Mesenchymal stem cell (in vitro differentiated cells and primary cell): ENCODE data around the gene NFKBIA.

ENCODE experiments used
- DNase-seq: peaks from one replicate; pipeline ENCODE4 v3.0.0-alpha.2; 2013
- H2AFZ ChIP-seq: one replicate; pipeline ENCODE4 v1.6.1; 2013; ENCODE audit warnings: low read depth, mild to moderate bottlenecking, control low read depth, inconsistent platforms, low read length, moderate library complexity
- H2AK5ac ChIP-seq: 2 replicates; pipeline ENCODE4 v1.6.1; 2013; ENCODE audit warnings: low read length, moderate library complexity, mild to moderate bottlenecking, inconsistent platforms; ENCODE audit not compliant: severe bottlenecking
- H2BK120ac ChIP-seq: one replicate; pipeline ENCODE4 v1.6.1; 2013; ENCODE audit warnings: low read depth, mild to moderate bottlenecking, inconsistent platforms, low read length, moderate library complexity
- H2BK12ac ChIP-seq, 2 experiments: one replicate each; pipeline ENCODE4 v1.6.1; 2013; ENCODE audit warnings: inconsistent platforms in 2 of 2, low read length in 2 of 2, mild to moderate bottlenecking in 2 of 2, moderate library complexity in 2 of 2, control low read depth in 1 of 2
- H2BK15ac ChIP-seq: one replicate; pipeline ENCODE4 v1.6.1; 2013; ENCODE audit warnings: mild to moderate bottlenecking, low read depth, inconsistent platforms; ENCODE audit not compliant: poor library complexity, severe bottlenecking
- H2BK5ac ChIP-seq: 2 replicates; pipeline ENCODE4 v1.6.1; 2013; ENCODE audit warnings: low read depth, mild to moderate bottlenecking, low read length, control low read depth, inconsistent platforms; ENCODE audit not compliant: poor library complexity, severe bottlenecking
- H3K14ac ChIP-seq, 2 experiments: one replicate each; pipeline ENCODE4 v1.6.1; 2013; ENCODE audit warnings: inconsistent platforms in 2 of 2, low read length in 2 of 2, control low read depth in 1 of 2, mild to moderate bottlenecking in 1 of 2, moderate library complexity in 1 of 2
- H3K18ac ChIP-seq, 2 experiments: one replicate each; pipeline ENCODE4 v1.6.1; 2013; ENCODE audit warnings: inconsistent platforms in 2 of 2, low read length in 2 of 2, control low read depth in 1 of 2, low read depth in 1 of 2, mild to moderate bottlenecking in 1 of 2
- H3K23ac ChIP-seq, 2 experiments: one replicate each; pipeline ENCODE4 v1.6.1; 2013; ENCODE audit warnings: inconsistent platforms in 2 of 2, low read length in 2 of 2, mild to moderate bottlenecking in 2 of 2, moderate library complexity in 2 of 2, control low read depth in 1 of 2
- H3K27ac ChIP-seq: 2 replicates; pipeline ENCODE4 v1.5.1; 2013; ENCODE audit warnings: mild to moderate bottlenecking, moderate library complexity, low read length, control low read depth, inconsistent platforms; ENCODE audit not compliant: poor library complexity, severe bottlenecking
- H3K27me3 ChIP-seq, 2 experiments: 2 replicates each; pipeline versions ENCODE4 v1.6.1 to v1.7.0; 2013; ENCODE audit warnings: low read length in 2 of 2, mild to moderate bottlenecking in 2 of 2, moderate library complexity in 2 of 2, control low read depth in 1 of 2, inconsistent platforms in 1 of 2; ENCODE audit not compliant: control insufficient read depth in 1 of 2, insufficient read depth in 1 of 2
- H3K36me3 ChIP-seq, 2 experiments: 2 replicates each; pipeline versions ENCODE4 v1.6.1 to v1.7.0; 2013; ENCODE audit warnings: low read length in 2 of 2, control low read depth in 1 of 2, inconsistent platforms in 1 of 2, low read depth in 1 of 2, mild to moderate bottlenecking in 1 of 2; ENCODE audit not compliant: insufficient read depth in 2 of 2, control insufficient read depth in 1 of 2
- H3K4ac ChIP-seq, 2 experiments: one replicate each; pipeline ENCODE4 v1.6.1; 2013; ENCODE audit warnings: inconsistent platforms in 2 of 2, low read length in 2 of 2, mild to moderate bottlenecking in 2 of 2, moderate library complexity in 2 of 2, control low read depth in 1 of 2, low read depth in 1 of 2
- H3K4me1 ChIP-seq: 2 replicates; pipeline ENCODE4 v1.6.1; 2013; ENCODE audit warnings: low read depth, low read length, control low read depth; ENCODE audit not compliant: control insufficient read depth, insufficient read depth
- H3K4me2 ChIP-seq: 2 replicates; pipeline ENCODE4 v1.6.1; 2013; ENCODE audit warnings: low read length, mild to moderate bottlenecking, inconsistent platforms; ENCODE audit not compliant: poor library complexity, severe bottlenecking
- H3K4me3 ChIP-seq, 2 experiments: 2 replicates each; pipeline versions ENCODE4 v1.5.1 to v1.7.0; 2013; ENCODE audit warnings: low read length in 2 of 2, mild to moderate bottlenecking in 2 of 2, control low read depth in 1 of 2, low read depth in 1 of 2; ENCODE audit not compliant: insufficient read depth in 1 of 2
- H3K79me1 ChIP-seq: replicated peaks from 2 replicates; pipeline ENCODE4 v1.6.1; 2013; ENCODE audit warnings: mild to moderate bottlenecking, control low read depth, low read length, inconsistent platforms; ENCODE audit not compliant: poor library complexity, severe bottlenecking
- H3K9ac ChIP-seq: 2 replicates; pipeline ENCODE4 v1.7.0; 2013; ENCODE audit warnings: mild to moderate bottlenecking, low read length, moderate library complexity
- H3K9me3 ChIP-seq: 2 replicates; pipeline ENCODE4 v1.7.0; 2013; ENCODE audit warnings: mild to moderate bottlenecking, low read length; ENCODE audit not compliant: control insufficient read depth
- H4K8ac ChIP-seq: one replicate; pipeline ENCODE4 v1.6.1; 2013; ENCODE audit warnings: inconsistent platforms, mild to moderate bottlenecking, low read length, moderate library complexity
- H4K91ac ChIP-seq: one replicate; pipeline ENCODE4 v1.6.1; 2013; ENCODE audit warnings: mild to moderate bottlenecking, low read length, inconsistent platforms
- WGBS: methylation state at CpG from one replicate; pipeline ENCODE4 v1.1.7; 2013; ENCODE audit warnings: mixed read lengths; 5-methylcytosine and 5-hydroxymethylcytosine counted together

Gene NFKBIA

GRCh38 chr14:35394326-35395013 lies 10.1 kb downstream of the NFKBIA start:
- Histone ChIP-seq H2BK15ac (no peak overlapping the region), H3K4me3 (no peak overlapping the region), H3K79me1 (no peaks in the 10 kb centered on the region), H3K23ac (no peak overlapping the region), H3K36me3 (peaks cover 2 to 4% of the 10 kb centered on the region in 2 experiments), H3K4me2 (no peak overlapping the region), H2AK5ac (peak overlapping the region; percentile 5), H3K9ac (no peak overlapping the region), H2AFZ (no peak overlapping the region), H3K4me1 (peaks cover 9% of the 10 kb centered on the region), H4K91ac (no peak overlapping the region), H2BK12ac (peak overlapping the region; percentile 21 to 59), H3K18ac (peak overlapping the region in 1 of 2 experiments; percentile 64), H2BK120ac (no peak overlapping the region), H3K14ac (peak overlapping the region in 1 of 2 experiments; percentile 35), H2BK5ac (no peak overlapping the region), H3K4ac (peak overlapping the region in 1 of 2 experiments; percentile 17), H4K8ac (no peak overlapping the region), H3K27me3 (no peaks in the 10 kb centered on the region), H3K9me3 (no peaks in the 10 kb centered on the region), H3K27ac (no peak overlapping the region)
- no peak for DNase-seq
- 93% methylated on average over 11 of the region's 11 CpGs for WGBS

GRCh38 chr14:35393826-35394225 lies 10.7 kb downstream of the NFKBIA start:
- Histone ChIP-seq H4K91ac (no peak overlapping the region), H2AFZ (no peak overlapping the region), H2BK12ac (peak overlapping the region in 1 of 2 experiments; percentile 20), H3K14ac (no peak overlapping the region), H3K23ac (no peak overlapping the region), H3K27me3 (no peaks in the 10 kb centered on the region), H3K4me1 (peaks cover 12% of the 10 kb centered on the region), H3K4ac (no peak overlapping the region), H4K8ac (no peak overlapping the region), H2BK5ac (no peak overlapping the region), H3K27ac (no peak overlapping the region), H3K18ac (no peak overlapping the region), H3K9ac (no peak overlapping the region), H2AK5ac (peak overlapping the region; percentile 1), H2BK120ac (no peak overlapping the region), H3K4me3 (no peak overlapping the region), H3K9me3 (no peaks in the 10 kb centered on the region), H3K79me1 (no peaks in the 10 kb centered on the region), H3K36me3 (no peaks in the 10 kb centered on the region), H2BK15ac (no peak overlapping the region), H3K4me2 (no peak overlapping the region)
- DNase-seq = no peak
- 74% methylated on average over 2 of the region's 2 CpGs for WGBS

- Histone ChIP-seq H3K23ac (no peak overlapping the region), H3K18ac (peak overlapping the region in 1 of 2 experiments; percentile 64), H3K79me1 (no peaks in the 10 kb centered on the region), H2BK12ac (peak overlapping the region in 1 of 2 experiments; percentile 19), H2BK15ac (no peak overlapping the region), H3K27ac (no peak overlapping the region), H4K8ac (no peak overlapping the region), H3K9me3 (no peaks in the 10 kb centered on the region), H2BK120ac (no peak overlapping the region), H3K4ac (no peak overlapping the region), H3K36me3 (no peaks in the 10 kb centered on the region), H3K14ac (no peak overlapping the region), H3K4me3 (no peak overlapping the region), H2AFZ (no peak overlapping the region), H3K4me1 (peaks cover 11% of the 10 kb centered on the region), H3K9ac (no peak overlapping the region), H3K4me2 (no peak overlapping the region), H2BK5ac (no peak overlapping the region), H3K27me3 (no peaks in the 10 kb centered on the region), H4K91ac (no peak overlapping the region), H2AK5ac (peak overlapping the region; percentile 46)
- no peak for DNase-seq
- 93% methylated on average over 1 of the region's 1 CpG for WGBS
Observed at GRCh38 chr14:35392103-35392502, 12.4 kb downstream of the NFKBIA start.

- Histone ChIP-seq H3K36me3 (no peaks in the 10 kb centered on the region), H2BK5ac (no peak overlapping the region), H3K4ac (no peak overlapping the region), H3K4me1 (peaks cover 11% of the 10 kb centered on the region), H3K9ac (no peak overlapping the region), H3K27me3 (no peaks in the 10 kb centered on the region), H2BK12ac (peak overlapping the region in 1 of 2 experiments; percentile 26), H3K79me1 (no peaks in the 10 kb centered on the region), H2BK15ac (peak overlapping the region; percentile 91), H2AFZ (no peak overlapping the region), H2AK5ac (no peak overlapping the region), H3K27ac (no peak overlapping the region), H3K4me3 (no peak overlapping the region), H3K18ac (peak overlapping the region; percentile 46 to 58), H2BK120ac (no peak overlapping the region), H3K9me3 (no peaks in the 10 kb centered on the region), H4K91ac (no peak overlapping the region), H3K14ac (no peak overlapping the region), H3K23ac (no peak overlapping the region), H3K4me2 (no peak overlapping the region), H4K8ac (no peak overlapping the region)
- 85% methylated on average over 3 of the region's 3 CpGs for WGBS
- DNase-seq = no peak
Observed at GRCh38 chr14:35391388-35391710, 13.2 kb downstream of the NFKBIA start.
